ENCODE data around the gene LRRC28.

Gene LRRC28

DNA sequence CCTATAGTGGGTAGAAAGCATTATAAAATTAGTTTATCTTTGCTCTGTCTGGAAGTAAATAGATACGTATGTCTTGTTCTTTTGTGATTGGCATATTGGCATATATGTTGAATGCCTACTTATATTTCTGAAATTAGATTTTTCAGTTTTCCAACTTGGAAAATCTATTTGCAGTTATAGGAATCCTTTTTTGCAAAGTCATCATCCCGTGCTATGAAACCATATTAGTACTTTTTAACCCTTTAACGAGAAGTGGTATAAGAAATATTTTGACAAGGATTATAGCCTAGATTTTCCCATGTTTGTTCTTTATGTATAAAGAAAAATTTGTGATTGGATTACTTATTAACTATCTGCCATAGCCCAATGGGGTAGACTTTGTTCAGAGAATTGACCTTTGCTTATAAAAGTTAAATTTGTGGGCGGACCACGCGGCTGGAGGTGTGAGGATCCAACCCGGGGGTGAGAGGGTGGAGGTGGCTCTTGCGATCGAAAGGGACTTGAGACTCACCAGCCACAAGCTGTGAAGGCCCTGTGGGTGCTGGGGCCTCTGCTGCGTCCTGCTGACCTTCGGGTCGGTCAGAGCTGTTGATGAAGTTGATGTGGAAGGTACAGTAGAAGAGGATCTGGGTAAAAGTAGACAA is 5.9 kb downstream of the LRRC28 start:
- Histone ChIP-seq H3K4me2 (ENCODE audit: low read length) (no peak overlapping the region), H3K27me3 (ENCODE audit: control insufficient read depth, insufficient read depth, low read length) (no peaks in the 10 kb centered on the region), H3K9me3 (ENCODE audit: control insufficient read depth, low read length) (no peaks in the 10 kb centered on the region), H2AFZ (no peak overlapping the region), H3K9ac (no peak overlapping the region), H3K4me3 (ENCODE audit: low read depth, low read length) (no peak overlapping the region), H3K4me1 (peaks cover 2% of the 10 kb centered on the region), H3K36me3 (ENCODE audit: control insufficient read depth, insufficient read depth, low read length) (no peaks in the 10 kb centered on the region), H3K79me2 (peaks cover 6% of the 10 kb centered on the region), H3K27ac (no peak overlapping the region)
- TF ChIP-seq, protein P1, sequence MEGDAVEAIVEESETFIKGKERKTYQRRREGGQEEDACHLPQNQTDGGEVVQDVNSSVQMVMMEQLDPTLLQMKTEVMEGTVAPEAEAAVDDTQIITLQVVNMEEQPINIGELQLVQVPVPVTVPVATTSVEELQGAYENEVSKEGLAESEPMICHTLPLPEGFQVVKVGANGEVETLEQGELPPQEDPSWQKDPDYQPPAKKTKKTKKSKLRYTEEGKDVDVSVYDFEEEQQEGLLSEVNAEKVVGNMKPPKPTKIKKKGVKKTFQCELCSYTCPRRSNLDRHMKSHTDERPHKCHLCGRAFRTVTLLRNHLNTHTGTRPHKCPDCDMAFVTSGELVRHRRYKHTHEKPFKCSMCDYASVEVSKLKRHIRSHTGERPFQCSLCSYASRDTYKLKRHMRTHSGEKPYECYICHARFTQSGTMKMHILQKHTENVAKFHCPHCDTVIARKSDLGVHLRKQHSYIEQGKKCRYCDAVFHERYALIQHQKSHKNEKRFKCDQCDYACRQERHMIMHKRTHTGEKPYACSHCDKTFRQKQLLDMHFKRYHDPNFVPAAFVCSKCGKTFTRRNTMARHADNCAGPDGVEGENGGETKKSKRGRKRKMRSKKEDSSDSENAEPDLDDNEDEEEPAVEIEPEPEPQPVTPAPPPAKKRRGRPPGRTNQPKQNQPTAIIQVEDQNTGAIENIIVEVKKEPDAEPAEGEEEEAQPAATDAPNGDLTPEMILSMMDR (IDR thresholded peaks at IDR 0.05), result no peak

DNA sequence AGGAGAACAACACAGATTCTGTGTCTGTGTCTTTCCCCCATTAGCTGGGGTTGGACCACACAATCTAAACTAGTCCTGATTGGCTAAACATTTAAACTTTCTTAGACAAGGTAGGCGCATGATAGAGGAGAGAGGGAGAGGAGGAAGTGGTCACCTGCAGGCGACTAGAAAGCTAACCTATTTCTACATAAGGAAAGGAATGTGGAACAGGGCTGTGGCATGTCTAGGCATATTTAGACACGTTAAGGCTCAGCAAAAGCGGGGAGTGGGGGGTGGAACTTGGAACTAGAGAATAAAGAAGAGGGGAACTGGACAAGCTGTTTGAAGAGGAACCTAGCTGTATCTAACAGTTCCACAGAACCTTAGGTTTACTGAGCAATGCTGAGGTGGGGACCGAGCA is 12.8 kb downstream of the LRRC28 start:
- Histone ChIP-seq H3K4me3 (ENCODE audit: low read depth, low read length) (no peak overlapping the region), H2AFZ (no peak overlapping the region), H3K9me3 (ENCODE audit: control insufficient read depth, low read length) (no peaks in the 10 kb centered on the region), H3K27ac (no peak overlapping the region), H3K4me1 (no peaks in the 10 kb centered on the region), H3K27me3 (ENCODE audit: control insufficient read depth, insufficient read depth, low read length) (no peaks in the 10 kb centered on the region), H3K79me2 (no peaks in the 10 kb centered on the region), H3K9ac (no peak overlapping the region), H3K4me2 (ENCODE audit: low read length) (no peak overlapping the region), H3K36me3 (ENCODE audit: control insufficient read depth, insufficient read depth, low read length) (no peaks in the 10 kb centered on the region)
- TF ChIP-seq, protein P1 (IDR thresholded peaks at IDR 0.05), result no peak

DNA sequence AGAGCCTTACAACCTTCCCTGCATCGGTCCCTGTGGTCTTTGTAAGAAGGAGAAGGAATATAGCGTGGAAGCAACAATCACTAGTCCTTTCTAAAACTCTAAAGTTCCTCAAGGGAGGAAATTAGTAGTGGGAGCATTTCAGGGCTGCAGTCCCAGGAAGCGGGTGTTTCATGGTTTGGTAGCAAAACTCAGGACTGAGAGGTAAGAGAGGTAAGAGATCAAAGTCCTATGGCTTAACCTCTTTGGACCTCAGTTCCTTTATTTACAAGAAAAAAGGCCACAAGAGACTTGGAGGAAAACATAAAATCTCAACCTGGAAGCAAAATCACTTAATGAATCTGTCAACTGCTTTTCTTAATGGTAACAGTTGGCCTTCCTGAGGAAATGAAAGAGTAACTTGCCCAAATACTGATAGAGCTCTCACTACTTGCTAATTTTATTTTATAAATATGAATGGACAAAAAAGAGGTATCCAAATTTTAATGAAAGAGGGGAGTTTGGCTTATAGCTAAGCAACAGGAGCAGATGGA is 14.3 kb downstream of the LRRC28 start:
- no peak overlapping the region for H2AFZ ChIP-seq
- TF ChIP-seq, protein P1 (IDR thresholded peaks at IDR 0.05), result no peak
- no peak overlapping the region for H3K4me2 ChIP-seq (ENCODE audit: low read length)
- H3K36me3 ChIP-seq (ENCODE audit: control insufficient read depth, insufficient read depth, low read length), result no peaks in the 10 kb centered on the region
- H3K4me1 ChIP-seq, result no peaks in the 10 kb centered on the region
- H3K4me3 ChIP-seq (ENCODE audit: low read depth, low read length), result no peak overlapping the region
- H3K9ac ChIP-seq, result no peak overlapping the region
- no peak overlapping the region for H3K27ac ChIP-seq
- no peaks in the 10 kb centered on the region for H3K9me3 ChIP-seq (ENCODE audit: control insufficient read depth, low read length)
- no peaks in the 10 kb centered on the region for H3K79me2 ChIP-seq
- no peaks in the 10 kb centered on the region for H3K27me3 ChIP-seq (ENCODE audit: control insufficient read depth, insufficient read depth, low read length)

DNA sequence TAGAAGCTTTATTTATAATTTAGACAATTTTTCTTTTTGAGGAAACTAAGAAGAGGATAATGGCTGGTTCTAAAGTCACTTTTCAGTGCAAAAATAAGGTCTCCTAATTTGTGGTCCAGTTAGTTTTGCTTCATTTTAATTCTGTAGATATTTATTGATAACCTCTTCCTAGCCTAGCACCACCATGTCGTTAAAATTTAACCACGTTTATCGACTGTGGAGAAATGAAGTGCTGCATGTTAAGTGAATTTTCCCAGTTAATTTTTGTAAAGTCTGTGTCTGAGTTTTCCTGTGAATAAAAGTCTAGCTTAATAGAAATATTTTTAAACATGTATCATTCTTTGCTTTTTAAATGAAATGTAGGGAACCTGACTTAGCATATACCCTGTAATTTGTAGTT is 16.7 kb downstream of the LRRC28 start:
- no peaks in the 10 kb centered on the region for H3K9me3 ChIP-seq (ENCODE audit: control insufficient read depth, low read length)
- H3K4me2 ChIP-seq (ENCODE audit: low read length), result no peak overlapping the region
- H2AFZ ChIP-seq, result no peak overlapping the region
- H3K9ac ChIP-seq, result no peak overlapping the region
- no peak overlapping the region for H3K27ac ChIP-seq
- H3K27me3 ChIP-seq (ENCODE audit: control insufficient read depth, insufficient read depth, low read length), result no peaks in the 10 kb centered on the region
- H3K4me1 ChIP-seq, result no peaks in the 10 kb centered on the region
- H3K79me2 ChIP-seq, result no peaks in the 10 kb centered on the region
- no peak overlapping the region for H3K4me3 ChIP-seq (ENCODE audit: low read depth, low read length)
- TF ChIP-seq, protein P1 (IDR thresholded peaks at IDR 0.05), result no peak
- H3K36me3 ChIP-seq (ENCODE audit: control insufficient read depth, insufficient read depth, low read length), result no peaks in the 10 kb centered on the region

DNA sequence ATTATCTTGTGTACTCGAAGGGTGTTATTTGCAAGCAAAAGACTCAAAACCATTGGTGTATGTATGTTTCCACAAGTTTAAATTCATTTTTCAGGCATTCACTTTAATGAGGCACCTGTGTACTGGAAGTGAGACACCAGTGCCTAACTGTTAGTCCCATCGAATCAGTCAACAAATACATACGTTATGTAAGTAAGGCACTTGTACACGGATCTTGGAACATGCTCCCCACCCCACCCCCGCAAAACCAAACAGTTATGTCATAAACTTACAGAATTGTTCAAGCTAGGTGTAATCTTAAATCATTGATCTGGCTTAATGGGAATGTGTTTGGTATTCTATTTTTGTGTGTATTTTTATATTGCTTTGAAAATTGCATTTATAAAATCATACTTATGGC is 17.1 kb downstream of the LRRC28 start:
- Histone ChIP-seq H3K4me3 (ENCODE audit: low read depth, low read length) (no peak overlapping the region), H3K4me2 (ENCODE audit: low read length) (no peak overlapping the region), H3K9me3 (ENCODE audit: control insufficient read depth, low read length) (no peaks in the 10 kb centered on the region), H3K27ac (no peak overlapping the region), H3K79me2 (no peaks in the 10 kb centered on the region), H3K9ac (no peak overlapping the region), H2AFZ (no peak overlapping the region), H3K27me3 (ENCODE audit: control insufficient read depth, insufficient read depth, low read length) (no peaks in the 10 kb centered on the region), H3K36me3 (ENCODE audit: control insufficient read depth, insufficient read depth, low read length) (no peaks in the 10 kb centered on the region), H3K4me1 (no peaks in the 10 kb centered on the region)
- TF ChIP-seq, protein P1 (IDR thresholded peaks at IDR 0.05), result no peak

Measured in parathyroid adenoma (tissue), 2 donors.